ENCODE data around the gene ITPK1.
"Not testable (repeated sequence)": the region's sequence is repeated elsewhere in the genome, so short reads cannot be mapped to it uniquely, and the experiment has no call there.

Gene ITPK1

DNA sequence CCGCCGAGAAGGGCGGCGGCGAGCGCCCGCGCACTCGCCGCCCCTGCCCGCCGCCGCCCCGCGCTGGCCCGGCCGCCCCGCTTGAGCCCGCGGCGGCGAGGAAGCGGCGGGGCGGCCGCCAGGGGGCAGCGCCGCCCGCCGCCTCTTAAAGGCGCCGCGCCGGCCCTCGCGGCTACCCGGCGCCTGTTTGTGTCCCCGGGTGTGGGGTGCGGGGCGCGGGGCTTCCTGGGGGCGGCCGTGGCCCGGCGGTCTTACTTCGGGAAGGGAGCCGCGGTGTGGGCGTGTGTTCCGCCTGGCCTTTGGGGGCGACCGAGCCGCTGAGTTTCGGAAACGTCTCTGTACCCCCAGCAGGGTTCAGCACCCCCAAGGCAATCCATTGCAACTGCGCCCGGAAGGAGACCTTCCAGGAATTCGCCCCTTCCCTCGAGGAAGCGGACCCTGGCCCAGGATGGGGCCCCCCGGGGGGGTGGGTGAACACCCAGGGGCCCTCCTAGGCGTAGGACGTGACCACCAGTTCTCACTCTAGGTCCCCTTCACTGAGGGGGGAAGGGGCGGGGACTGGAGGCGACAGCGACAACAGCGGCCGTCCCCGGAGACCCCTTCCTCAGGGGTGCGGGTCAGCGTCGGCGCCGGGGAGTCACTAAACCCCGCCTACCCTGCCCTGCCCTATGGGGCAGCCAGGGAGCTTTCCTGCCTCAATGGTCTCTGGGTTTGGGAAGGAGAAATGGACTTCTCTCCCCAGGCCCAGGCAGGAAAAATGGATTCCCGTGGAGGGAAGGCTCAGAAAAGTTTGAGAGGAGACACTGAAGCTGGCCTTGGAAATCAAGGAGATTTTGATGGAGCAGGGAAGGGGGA is at the start of gene ITPK1:
ITPK1 (minus strand) TSS at position 105 of the 855 bp plus-strand sequence. CDS start 762 bp downstream, outside the sequence.
- peak; percentile 51 for DNase-seq

DNA sequence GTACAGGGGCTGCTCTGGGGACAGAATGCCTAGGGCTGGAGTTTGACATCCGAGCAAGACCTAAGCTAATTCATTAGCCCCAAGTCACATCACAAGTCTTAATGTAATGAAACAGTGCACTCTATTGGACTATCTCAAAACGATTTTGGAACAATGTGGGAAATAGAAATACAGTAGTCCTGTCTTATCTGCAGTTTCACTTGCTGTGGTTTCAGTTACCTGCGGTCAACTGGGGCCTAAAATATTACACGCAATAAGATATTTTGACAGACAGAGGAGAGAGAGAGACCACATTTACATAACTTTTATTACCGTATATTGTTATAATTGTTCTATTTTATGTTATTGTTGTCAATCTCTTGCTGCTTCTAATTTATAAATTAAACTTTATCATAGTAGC is 47.8 kb upstream of the ITPK1 start:
- DNase-seq: no peak

DNA sequence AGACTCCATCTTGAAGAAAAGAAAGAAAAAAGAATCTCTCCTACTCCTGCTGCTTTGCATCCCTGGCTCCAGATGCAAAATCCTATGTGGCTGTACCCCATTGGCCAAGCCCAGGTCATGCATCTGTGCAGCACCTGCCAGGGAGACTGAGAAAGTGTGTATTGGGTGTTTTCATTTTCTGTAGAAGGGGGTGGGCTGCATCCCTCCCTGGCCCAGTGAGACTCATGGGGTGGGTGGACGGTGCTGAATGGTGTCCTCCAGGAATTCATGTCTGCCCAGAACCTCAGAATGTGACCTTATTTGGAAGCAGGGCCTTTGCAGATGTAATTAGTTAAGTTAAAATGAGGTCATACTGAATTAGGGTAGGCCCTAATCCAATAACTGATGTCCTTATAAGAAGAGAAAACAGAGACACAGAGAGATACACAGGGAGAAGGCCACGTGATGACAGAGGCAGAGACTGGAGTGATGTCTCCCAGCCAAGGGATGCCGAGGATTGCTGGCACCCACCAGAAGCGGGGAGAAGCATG is 45.8 kb upstream of the ITPK1 start:
- no peak for DNase-seq

GRCh38 chr14:93160353-93160801 is 44.7 kb upstream of the ITPK1 start:
- no peak for DNase-seq

DNA sequence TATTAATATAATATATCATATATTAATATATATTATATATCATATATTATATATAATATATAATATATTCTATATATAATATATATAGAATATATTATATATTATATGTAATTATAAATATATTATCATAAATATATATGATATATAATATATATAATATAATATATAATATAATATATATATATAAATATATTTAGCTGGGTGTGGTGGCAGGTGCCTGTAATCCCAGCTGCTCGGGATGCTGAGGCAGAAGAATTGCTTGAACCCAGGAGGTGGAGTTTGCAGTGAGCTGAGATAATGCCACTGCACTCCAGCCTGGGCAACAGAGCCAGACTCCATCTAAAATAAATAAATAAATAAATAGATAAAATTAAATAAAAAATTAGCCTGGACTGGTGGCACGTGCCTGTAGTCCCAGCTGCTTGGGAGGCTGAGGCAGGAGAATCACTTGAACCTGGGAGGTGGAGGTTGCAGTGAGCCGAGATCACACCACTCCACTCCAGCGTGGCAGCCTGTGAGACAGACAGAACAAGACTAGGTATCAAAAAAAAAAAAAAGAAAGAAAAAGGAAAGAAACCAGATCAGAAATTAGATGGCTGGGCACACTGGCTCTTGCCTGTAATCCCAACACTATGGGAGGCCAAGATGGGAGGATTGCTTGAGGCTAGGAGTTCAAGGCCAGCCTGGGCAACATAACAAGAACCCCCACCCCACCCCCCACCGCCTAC is 44.1 kb upstream of the ITPK1 start:
- DNase-seq: not testable (repeated sequence)

- DNase-seq: not testable (repeated sequence)
These were observed 42.6 kb upstream of the ITPK1 start for GRCh38 chr14:93158349-93158748.

DNA sequence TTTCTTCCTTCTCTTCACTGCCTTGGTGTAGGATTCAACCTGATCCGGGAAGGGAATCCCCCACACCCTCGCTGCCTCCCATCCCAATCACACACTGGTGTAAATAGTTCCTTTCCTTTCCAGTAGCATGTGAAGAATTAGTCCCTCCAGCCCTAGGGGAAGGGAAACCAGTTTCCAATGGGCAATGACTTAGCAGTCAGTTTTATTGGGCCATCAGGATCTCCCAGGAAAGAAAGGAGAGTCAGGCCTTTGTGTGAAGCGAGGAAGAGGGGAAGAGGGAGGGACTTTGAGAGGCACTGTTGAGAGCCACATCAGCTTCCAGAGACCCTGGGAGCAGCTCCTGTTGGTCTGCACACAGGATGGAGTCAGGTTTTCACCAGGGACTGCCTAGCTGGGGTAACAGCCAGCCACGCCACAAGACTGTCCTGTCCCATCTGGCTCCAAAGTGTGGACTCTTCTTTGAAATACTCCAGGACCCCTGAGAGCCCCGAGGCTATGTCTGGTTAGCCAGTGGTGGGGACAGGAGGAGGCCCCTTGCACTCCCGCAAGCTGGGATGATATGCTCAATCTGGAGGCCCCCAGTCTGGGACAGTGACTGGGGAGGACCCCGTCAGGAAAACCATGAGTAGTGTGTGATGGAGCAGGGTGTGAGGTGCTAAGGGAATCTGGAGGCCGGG is 41.1 kb upstream of the ITPK1 start:
- no peak for DNase-seq

GRCh38 chr14:93155667-93156066 is 39.9 kb upstream of the ITPK1 start:
- no peak for DNase-seq

DNA sequence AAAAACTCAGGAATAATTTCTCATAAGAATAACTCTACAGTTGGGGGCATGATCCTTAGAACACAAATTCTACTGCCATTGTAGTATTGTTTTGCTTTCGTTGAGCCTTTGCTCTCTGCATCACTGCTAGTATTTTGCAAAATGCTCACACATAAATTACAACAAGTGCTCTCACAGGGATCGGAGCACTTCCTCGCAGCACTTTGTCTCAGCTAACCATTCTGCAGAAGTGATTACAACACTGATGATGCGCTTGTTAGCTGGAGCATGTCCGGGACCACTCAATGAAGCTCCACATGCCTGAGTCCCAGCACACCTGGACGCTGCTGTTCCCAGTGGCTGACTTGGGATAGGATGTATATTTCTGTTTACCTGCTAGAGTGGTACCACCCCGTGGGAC is 37.4 kb upstream of the ITPK1 start:
- no peak for DNase-seq

GRCh38 chr14:93150227-93151208 is 34.8 kb upstream of the ITPK1 start:
- no peak for DNase-seq

DNA sequence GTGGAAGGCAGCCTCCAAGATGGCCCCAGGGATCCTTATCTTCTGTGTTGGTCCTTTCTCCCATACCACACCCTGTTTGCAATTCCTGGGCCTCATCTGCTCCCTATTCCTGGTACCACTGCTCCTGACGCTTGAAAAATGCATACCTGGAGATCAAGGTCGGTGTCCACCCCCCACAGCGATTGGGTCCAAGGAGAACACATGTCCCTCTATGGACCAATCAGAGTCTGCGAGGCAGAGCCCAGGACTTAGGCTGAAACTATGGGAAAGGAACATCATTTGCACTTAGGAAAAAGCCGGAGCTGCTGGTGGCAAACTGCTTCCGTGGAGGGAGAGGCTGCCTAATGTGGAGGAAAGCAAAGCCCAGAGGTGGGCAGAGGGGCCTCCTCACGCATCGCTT is 33.3 kb upstream of the ITPK1 start:
- no peak for DNase-seq

GRCh38 chr14:93146119-93146518 is 30.4 kb upstream of the ITPK1 start:
- no peak for DNase-seq

DNA sequence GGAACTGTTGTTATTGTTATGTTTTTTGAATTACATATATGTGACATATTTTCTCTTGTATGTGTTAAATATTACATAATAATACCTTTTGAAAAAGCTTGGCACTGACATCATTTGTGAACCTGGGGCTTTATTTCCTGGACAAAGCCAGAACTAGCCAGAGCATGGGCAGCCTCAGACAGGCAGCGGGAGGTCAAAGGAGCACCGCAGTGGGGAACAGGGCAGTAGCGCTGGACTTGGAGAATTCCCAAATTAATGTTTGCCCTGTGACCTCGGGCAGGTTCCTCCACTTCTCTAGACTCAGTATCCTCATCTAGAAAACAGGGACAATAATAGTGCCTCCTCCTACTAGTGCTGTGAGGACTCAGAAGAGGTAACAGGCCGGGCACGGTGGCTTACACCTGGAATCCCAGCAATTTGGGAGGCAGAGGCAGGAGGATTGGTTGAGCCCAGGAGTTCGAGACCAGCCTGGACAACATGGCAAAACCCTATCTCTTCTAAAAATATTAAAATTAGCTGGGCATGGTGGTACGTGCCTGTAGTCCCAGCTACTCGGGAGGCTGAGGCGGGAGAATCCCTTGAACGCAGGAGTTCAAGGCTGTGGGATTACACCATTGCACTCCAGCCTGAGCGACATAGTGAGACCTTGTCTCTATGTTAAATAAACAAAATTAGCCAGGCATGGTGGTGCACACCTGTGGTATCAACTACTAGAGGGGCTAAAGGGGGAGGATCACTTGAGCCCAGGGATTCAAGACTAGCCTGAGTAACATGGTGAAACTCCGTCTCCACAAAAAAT is 27.3 kb upstream of the ITPK1 start:
- no peak for DNase-seq

DNA sequence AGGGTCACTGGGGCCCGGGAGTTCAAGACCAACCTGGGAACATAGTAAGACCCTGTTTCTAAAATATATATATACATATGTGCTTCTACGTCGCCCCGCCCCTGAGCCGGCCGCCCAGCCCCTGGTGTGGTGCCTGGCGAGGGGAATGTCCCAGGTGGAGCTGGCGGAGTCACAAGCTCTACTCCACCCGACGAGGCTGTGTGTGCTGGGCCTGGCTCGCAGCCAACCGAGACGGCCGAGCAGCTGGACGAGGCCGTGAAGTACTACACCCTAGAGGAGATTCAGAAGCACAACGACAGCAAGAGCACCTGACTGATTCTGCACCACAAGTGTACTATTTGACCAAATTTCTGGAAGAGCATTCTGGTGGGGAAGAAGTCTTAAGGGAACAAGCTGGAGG is 22.1 kb upstream of the ITPK1 start:
- no peak for DNase-seq

DNA sequence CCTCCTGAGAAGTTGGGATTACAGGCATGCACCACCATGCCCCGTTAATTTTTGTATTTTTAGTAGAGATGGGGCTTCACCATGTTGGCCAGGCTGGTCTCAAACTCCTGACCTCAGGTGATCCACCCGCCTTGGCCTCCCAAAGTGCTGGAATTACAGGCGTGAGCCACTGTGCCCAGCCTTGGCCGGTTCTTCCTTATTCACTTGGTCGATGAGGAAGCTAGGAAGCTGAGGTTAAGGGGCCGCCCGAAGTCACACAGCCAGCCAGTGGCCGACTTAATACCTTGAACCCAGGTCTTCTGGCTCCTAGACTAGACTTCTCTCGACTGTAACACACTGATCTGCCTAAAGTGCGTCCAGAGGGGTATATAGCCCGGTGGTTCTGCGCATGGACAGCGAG is 20.8 kb upstream of the ITPK1 start:
- DNase-seq: not testable (repeated sequence)

DNA sequence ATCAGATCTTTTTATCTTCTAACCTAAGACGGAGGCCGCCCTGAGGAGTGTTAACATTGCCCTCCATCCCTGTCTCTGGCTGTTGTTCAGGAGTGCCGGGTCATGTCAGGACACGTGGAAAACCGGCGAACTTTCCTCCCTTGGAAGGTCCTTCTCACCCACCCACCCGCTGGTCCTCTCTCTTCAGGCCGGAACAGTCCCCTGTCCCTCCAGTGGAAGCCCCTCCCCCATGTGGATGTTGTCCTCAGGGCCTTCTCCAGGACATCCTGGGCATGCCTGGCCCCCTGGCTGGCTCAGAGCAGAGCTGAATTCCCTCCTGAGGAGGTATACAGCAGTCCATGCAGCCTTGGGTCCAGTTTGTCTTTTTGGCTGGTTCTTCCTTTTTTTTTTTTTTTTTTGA is 20.3 kb upstream of the ITPK1 start:
- DNase-seq: no peak

- DNase-seq: no peak
These were observed 19.7 kb upstream of the ITPK1 start for GRCh38 chr14:93135399-93135798.

GRCh38 chr14:93133464-93133863 is 17.7 kb upstream of the ITPK1 start:
- no peak for DNase-seq

GRCh38 chr14:93132472-93133065 is 16.8 kb upstream of the ITPK1 start:
- DNase-seq: peak; percentile 25

GRCh38 chr14:93131257-93131820 is 15.6 kb upstream of the ITPK1 start:
- DNase-seq: not testable (repeated sequence)
